AG08396 (cell line): ENCODE measurements around the gene MLPH.
A peak's percentile ranks its signal among the peaks of the same experiment; 100 is the strongest.

Source experiments
- DNase-seq: peaks from one replicate; pipeline ENCODE4 v3.0.0; 2012; ENCODE audit warnings: low spot score, mixed read lengths

MLPH gene

DNA sequence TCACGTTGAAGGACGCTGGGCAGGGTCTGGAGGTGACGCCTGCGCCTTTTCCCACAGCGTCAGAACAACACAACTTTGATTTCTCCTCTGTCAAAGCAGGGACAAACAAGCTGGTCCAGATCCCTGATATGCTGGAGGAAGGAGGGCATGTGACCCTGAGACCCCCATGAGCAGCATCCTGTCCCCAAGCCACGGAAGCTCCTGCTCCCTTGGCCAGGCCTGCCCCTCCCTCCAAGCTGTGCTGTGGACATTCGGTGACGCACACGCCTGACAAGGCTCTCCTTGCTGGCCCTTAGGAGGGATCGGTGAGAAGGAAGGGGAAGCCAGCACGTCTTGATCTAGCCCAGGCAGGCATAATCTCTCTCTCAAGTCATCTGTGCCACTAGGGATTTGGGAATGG is 11.3 kb downstream of the MLPH start:
- DNase-seq = no peak

DNA sequence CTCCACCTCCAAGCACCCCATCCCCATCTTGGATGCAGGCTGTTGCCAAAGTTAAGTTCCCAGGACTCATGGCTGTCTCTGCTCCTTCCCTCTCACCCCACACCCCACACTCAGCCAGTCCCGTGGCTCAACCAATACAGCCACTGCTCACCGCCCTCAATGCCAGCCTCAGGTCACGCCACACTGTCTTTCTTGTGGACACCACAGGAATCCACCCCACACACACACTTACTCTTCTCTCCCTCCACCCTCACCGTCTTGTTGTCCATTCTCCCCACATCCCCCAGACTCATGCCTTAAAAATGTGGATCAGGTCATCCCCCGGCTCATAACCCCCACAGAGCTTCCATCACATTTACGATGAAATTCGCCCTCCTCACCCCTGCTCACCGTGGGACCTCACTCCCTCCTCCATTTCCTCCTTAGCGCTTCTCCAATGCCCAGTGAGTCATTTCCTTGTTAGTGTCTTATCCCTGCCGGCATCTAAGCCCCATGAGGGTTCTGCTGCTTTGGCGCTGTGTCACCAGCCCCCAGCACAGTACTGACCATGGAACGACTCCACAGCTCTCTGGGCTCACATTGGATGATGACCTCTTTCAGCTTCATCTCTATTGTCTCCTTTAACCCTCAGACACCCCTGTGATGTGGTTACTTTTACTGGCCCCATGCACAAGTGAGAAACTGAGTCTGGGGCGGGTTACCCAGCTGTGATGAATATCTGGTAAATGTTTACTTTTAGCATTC is 13.8 kb downstream of the MLPH start:
- peak; percentile 91 for DNase-seq

DNA sequence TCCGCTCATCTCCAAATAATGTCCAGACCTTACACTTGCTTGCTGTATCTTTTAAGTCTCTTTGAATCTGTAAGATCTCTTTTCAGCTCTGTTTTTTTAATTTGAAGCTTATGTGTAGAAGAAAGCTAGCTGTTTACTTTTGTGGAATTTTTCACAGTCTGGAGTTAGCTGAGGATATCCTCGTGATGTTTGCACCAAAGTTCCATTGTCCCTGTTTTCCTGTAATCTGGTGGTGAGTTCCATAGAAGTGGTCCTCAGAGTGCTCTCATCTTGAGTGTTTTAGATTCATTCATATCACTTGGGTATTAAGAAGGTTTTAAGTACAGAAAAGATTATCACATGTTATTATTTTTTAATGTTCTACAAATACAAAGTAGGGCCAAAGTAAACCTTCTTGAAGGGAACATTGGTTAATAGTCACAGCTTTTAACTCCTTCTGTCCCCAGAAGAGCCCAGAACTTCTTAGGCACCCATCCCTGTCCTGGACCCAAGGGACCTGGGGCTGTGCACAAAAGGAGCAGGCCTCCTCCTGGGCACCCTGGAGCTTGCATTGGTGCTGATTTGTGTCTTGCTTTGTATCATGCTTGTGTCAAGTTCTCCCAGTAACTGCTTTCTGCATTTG is 15.0 kb downstream of the MLPH start:
- DNase-seq = no peak

DNA sequence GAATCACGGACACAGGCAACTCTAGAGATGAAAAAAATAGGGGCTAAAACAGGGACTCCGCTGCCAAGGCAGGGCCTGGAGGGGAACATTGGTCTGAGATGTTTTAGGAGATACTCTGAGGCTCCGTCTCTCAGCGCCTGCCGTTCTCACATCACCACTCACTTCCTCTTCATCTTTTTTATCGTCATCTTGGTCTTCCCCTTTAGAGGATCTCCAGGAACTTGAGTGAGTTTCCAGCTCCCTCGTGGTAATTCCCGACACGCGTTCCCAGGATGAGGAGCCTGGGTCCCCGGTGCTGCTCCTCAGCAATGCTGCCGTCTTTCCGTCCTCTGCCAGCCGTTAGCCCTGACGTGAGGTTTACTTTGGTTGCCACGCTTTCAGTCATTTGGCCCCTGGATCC is 16.1 kb downstream of the MLPH start:
- no peak for DNase-seq

DNA sequence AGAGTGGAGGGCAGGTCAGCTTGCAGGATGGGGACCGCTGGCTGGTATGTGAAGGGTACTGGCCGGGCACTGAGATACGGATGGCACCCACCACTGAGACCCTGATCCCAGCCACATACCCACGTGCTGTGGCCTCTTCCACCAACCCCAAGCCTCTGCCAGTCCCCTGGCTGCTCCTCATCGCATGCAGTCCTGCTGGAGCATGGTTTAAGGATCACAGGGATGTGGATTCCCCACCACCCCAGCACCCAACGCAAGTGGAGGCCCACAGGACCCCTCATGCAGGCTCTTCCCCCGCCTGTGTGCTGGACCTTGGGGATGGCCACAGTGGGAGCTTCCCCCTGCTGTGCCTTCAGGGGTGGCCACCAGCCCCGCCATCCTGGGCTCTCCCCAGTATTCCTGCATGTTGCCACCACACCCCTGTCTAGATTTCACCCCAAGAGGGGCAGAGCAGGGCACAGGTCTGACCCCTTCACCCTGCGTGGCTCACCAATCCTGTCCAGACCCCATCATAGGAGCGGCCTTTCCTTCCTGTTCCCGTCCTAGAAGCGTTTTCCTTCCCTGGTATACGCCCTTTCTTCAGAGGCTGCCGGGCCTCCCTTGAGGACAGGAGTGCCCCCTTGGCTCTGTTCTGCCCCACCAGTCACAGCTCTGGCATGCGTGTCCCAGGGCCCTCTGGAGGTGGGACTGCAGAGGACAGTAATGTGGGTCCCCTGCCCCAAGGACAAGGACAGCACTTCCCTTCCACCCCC is 18.3 kb downstream of the MLPH start:
- no peak for DNase-seq

DNA sequence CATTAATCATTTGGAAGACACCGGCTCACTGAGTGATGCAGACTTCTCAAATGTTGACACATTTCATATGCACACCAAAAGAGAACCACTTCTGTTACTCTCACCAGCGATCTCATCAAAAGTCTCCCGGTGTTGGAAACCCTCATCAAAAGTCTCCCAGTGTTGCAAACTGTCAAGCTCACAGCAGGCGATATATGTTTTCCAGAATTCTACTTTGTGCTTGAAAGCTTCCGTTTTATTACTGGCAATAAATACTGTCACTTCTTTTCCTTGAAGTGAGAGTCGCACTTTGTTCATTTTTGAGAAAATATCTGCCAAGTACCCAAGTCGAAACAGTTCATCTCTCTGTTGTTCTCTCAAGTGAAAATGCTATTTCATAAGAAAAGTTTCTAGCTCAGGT is 20.5 kb downstream of the MLPH start:
- no peak for DNase-seq

DNA sequence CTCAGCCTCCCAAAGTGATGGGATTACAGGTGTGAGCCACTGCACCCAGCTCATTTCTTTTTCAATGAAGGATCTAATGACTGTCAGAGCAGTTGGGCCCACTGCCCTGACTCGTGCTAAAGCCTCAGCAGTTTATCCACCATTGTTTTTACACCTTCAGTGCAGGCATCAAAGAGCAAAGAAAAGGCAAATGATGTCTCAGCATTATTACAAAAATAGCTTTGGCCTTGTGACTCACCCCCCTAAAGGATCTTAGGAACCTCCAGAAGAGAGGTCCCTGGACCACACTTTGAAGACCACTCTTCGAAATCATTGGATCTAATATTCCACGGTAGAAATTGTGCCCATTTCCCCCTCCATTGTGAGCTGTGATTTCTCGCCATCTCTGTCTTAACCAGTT is 21.3 kb downstream of the MLPH start:
- no peak for DNase-seq

DNA sequence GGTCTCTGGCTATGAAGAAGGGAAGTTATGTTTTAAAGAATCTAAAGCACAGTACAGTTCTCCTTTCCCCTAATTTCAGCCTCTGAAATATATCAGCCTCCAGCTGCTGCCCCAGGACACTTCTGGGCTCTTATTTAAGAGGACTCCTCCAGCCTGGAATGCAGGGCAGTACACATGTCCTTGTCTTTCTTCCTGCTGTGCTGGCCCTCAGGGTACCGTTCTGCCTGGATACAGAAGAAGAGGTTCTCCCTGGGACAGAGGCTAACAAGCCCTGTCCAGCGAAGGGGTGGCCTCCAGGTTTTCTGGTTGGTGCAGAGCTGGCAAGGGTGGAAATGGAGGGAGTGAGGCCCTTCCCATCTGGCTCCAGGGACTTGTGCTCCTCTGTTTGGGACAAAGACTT is 22.1 kb downstream of the MLPH start:
- no peak for DNase-seq

DNA sequence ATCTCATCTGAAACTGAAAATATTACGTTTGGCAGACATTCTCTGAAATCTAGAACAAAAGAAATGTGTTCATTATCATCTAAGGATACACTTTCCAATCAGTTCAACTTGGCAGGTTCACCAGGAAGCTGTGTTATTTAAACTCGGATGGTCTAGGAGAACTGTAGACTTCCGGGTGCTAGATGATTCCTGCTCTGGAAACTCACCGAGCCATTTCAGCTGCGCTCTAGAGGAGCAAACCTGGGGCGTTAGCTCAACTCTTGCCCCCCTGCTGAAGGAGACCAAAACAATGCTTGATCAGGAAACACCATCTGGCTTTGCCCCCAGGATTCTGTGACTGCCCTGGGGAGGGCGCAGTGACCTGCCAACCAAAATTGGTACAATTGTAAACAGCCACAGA is 22.9 kb downstream of the MLPH start:
- no peak for DNase-seq

DNA sequence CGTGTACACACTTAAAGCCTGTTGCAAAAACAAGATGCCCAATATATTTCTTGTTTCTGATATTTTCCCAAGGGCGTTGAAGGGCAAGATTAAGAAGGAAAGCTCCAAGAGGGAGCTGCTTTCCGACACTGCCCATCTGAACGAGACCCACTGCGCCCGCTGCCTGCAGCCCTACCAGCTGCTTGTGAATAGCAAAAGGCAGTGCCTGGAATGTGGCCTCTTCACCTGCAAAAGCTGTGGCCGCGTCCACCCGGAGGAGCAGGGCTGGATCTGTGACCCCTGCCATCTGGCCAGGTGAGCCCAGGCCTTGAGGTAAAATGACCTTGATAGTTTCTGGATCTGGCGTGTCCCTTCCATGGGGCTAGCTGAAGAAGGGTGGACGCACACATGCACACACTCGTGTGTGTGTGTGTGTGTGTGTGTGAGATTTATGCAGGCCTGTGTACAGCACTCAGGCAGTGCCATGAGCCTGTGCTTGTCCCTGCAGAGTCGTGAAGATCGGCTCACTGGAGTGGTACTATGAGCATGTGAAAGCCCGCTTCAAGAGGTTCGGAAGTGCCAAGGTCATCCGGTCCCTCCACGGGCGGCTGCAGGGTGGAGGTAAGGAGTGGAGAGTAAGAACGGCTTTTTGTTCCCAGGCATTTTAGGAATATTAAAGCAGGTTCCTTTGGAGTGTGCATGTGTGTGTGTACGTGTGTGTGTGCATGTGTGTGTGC is 23.6 kb downstream of the MLPH start:
- no peak for DNase-seq

DNA sequence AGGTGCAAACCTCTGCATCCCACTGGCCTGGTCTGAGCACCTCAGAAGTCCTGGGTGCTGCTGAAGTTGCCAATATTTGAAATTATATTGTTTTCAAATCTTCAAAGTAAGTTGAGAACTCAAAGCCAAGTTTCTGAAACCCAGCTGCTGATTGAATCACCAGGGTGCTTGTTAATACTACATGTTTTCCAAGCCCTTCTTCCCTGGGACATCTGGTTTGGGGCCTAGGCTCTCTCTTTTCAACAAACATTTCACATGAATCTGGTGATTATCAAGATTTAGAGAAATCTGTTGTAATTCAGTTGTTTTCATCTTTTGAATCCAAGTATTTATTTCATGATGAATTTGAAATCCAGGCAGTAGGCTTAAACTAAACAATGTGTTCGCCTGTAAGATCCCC is 24.4 kb downstream of the MLPH start:
- no peak for DNase-seq

DNA sequence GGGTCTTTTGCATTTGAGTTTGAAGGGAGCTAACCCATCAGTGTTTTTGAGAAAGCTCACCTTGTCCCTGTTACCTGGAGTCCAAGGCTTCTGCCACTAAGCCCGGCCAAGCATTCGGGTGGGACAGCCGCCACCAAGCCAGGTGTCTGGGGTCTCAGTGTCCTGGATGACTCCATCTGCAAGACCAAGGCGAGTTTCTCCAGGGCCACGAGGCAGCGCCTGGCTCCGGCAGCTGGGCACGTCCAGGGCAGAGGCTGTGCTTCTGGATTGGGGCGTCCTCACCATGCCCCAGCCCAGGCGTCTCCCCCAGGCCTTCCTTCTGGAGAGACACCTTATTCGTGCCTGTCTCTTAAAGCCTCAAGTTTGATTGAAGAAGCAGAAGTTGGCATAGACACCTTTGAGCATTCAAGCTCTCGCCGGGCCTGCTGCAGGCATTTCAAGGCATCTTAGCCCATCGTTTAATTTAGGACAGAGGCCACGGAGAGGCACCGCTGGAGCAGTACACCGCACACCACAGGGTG is 24.9 kb downstream of the MLPH start:
- DNase-seq = no peak

DNA sequence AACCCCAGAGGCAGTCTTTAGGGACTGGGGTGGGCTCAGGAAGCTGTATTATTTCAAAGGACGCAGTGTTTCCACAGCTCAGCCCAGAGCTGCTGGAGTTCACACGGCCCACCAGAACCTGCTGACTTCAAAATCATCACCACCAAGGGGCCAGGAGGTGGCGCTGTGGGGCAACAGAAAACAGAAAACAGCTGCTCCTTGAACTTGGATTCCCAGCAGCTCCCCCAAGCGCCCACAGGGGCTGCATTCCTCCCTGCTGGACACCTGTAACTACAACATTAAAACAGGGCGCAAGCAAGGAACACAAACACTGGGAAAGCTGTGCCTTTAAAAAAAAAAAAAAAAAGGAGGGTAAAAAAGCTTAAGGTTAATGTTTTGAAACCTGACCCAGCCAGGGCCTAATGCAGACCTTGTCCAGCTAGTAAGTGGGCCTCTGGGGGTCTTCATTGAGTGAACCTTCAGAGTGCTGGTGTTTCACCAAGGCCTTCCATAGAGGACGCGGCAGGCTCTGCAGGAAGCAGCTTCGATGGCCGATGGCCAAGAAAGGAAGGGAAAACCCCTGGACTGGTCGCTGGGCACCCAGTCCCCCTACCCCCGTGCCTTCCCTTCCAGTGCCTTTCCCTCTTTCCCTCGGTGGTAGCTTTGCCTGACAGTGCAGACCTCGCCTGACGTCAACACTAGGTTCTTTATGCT is 25.9 kb downstream of the MLPH start:
- DNase-seq = peak; percentile 89

DNA sequence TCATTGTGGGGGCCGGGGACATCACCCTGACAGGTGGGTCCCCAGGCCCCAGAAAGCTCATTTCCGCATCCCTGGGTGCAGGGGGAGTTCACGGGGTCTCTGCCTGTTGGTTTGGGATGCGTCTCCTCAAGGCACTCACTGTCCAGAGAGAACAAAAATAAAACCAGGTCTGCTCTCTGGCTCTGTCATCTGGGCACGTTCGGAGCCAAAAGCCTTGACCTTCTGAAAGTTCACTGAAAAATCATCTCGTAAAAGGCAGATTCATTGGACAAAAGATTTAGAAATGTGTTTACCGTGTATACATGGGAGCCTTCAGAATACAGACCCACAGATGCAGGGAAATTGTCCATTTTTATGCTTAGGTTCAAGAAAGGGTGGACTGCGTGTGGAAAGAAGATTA is 26.6 kb downstream of the MLPH start:
- no peak for DNase-seq

DNA sequence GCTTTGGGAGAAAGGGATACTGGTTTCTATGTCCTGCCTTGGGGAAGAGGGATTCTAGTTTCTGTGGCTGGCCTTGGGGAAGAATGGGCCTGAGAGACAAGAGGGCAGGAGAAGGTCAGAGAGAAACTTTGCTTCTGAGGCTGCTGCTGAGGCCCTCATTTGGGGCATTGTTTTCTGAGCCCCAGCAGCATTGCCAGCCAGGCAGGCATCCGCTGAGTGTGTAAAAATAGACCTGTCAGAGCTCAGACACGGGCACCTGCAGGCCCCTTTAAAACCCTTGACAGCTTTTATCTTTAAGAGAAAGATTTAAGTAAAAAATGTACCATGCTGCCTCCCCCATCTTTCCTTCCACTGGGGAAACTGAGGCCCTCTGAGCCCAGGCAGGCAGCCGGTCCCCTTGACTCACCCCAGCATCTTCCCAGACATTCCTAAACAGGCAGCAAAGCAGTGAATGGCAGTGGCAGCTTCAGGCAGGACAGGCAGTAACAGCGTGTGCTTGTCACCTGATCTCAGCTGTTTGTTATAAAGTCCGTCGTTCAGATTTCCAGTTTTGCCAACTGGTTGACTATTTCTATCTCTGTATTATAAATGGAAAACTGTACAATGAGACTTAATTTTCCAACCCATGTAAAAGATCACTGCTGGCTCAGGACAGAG is 27.6 kb downstream of the MLPH start:
- no peak for DNase-seq

DNA sequence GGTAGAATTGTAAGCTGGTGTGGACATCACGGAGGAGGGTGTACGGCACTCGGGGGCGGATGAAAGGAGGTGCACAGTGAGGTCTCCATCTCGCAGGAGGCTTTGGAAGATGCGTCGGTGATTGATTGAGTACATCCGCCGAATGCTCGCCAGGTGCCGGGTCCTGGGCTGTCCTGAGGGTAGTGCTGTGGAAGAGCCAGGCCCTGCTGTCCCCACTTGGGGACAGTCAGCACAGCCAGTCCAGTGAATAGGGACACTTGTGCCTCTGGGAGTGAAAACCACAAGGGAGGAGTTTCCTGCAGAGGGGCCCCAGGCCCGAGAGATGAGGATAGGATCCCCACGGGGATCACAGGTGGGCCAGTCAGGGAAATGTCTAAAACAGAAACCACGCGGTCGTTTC is 28.1 kb downstream of the MLPH start:
- no peak for DNase-seq

DNA sequence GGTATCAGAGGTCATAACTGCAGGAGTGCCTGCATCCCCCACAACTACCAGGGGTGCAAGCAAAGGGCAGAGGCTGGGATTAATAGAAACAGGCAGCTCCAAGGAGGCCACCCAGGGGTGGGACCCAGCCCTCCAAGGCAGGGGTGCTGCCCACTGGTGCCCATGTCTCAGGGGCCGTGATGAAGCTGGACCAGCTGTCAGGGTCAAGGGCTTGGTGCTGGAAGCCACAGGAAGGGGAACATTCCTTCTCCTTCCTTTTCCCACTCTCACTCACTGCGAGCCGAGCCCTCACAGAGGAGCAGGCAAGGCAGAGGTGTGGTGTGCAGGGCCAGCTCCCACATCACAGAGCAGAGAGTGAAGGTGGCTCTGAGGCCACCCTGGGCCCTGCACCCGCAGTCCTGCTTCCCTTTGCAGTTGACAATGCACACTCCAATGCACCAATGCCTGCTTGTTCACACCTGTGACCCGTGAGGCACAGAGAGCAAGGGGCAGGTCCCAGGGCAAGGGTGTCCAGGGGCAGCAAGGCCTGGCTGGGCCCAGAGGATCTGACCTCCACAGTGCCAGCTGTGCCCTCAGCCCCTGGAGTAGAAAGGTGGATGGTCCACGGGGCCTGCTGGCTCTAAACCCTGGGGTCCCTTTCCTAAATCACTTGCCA is 28.7 kb downstream of the MLPH start:
- no peak for DNase-seq

DNA sequence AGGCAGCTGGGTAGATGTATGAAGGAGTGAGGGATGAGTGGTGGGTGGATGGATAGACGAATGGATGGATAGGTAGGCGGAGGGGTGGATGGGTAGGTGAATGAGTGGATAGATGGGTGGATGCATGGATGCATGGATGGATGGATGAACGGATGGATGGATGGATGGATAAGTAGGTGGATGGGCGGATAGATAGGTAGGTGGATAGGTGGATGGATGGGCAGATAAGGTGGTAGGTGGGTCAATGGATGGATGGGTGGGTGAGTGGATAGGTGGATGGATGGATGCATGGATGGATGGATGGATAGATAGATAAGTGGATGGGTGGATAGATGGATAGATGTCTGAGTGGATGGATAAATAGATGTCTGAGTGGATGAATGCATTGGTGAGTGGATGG is 30.1 kb downstream of the MLPH start:
- no peak for DNase-seq

DNA sequence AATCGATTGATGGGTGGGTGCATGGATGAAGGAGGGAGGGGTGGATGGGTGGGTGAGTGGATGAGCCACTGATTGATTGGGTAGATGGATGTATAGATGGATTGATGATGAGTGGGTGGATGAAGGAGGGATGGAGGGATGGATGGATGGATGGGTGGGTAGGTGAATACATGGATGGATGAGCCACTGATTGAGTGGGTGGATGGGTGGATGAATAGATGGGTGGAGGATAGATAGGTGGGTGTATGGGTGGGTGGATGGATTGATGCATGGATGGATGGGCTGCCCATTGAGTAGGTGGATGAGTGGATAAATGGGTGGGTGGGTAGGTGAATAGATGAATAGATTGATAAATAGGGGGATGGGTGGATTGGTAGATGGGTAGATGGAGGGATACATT is 30.9 kb downstream of the MLPH start:
- no peak for DNase-seq

DNA sequence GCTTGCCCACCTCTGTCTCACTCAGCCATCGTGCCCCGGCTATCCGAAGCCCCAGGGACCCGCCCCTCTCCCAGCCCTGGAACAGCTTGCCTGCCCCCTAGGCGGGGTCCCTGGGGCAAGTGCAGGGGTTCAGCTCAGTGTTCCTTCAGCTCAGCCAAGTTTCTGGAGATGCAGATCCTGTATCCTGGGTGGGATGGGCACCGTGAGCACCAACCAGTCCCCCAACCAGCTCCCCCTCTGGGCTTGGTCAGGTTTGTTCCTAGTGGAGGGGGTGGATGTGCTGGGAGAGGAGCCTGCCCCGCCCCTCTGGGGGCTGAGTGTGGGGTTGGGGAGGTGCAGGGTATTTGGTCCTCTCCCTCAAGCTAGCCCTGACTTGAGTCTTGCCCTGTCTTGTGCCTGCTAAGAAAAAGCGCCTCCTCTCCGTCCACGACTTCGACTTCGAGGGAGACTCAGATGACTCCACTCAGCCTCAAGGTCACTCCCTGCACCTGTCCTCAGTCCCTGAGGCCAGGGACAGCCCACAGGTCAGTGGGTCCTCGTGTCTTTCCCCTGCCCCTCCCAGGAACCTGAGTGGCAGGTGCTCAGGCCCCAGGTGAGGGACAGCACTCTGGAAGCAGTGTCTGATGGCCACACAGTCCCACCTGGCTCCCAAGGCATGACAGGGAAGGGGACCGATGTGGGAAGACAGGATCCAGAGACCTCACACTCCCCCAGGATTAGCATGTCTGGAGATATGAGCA is 32.6 kb downstream of the MLPH start:
- no peak for DNase-seq
